ENCODE data around the gene MYPOP.

MYPOP gene, protein sequence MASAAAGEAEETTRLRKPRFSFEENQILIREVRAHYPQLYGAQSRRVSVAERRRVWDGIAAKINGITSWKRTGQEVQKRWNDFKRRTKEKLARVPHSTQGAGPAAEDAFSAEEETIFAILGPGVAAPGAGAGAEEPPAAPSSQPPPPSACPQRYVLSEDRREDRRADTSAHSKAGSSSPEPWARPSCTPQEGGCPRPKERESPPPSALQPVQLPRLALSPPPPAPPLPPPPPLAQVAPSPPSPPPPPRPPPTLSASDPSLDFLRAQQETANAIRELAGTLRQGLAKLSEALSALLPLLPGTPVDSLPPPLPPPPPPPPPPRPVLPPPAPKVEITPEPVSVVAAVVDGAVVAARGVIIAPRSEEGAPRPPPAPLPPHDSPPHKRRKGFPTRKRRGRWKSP

DNA sequence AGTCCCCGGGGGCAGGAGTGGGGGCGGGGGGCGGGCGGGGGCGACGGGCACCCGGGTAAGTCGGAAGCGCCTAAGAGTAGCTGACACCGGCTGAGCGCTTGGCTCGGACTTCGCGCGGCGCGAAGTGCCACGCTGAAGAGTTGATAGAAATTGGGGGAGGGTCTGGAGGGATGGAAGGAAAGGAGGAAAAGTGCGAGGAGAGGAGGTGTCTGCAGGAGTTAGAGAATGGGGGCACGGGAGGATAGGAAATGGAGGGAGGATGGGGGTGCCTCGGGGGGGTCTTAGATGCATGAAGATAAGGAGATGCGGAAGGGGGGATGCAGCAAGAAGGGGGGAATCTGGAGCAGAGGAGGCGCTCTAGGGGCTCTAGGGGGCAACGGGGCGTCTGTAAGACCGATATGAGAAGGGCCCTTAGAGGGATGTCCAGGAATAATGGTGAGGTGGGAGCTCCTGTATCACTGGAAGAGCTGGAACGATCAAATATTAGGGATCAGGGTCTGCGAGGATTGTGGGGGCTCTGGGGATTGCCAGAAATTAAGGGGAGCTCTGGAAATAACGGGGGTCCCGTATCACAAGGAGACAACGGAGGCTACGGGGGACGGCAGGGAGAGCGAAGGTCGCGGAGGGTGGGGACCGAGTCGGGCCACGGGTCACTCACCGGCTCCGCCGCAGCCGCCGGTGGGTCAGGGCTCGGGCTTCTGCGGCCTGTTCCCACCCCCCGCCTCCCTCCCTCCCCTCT is at the start of gene MYPOP:
Gene MYPOP, minus strand, starts transcription at position 702 of the 739 bp plus-strand sequence. CDS start 840 bp downstream, outside the sequence.
- H3K36me3 ChIP-seq (ENCODE audit: control insufficient read depth, low read depth, low read length), result peaks cover 4% of the 10 kb centered on the region
- no peaks in the 10 kb centered on the region for H3K4me1 ChIP-seq (ENCODE audit: control insufficient read depth, low read depth, low read length)
- no peaks in the 10 kb centered on the region for H3K9me3 ChIP-seq (ENCODE audit: control insufficient read depth, low read depth, low read length)
- peak within 1 kb of the TSS; percentile 50 for H3K9ac ChIP-seq (ENCODE audit: low read length)
- peaks cover 23% of the 10 kb centered on the region for H3K27me3 ChIP-seq (ENCODE audit: control insufficient read depth, insufficient read depth, low read length)
- H3K4me3 ChIP-seq (ENCODE audit: low read length), result peak within 1 kb of the TSS; percentile 77
- H3K27ac ChIP-seq (ENCODE audit: low read length), result no peak within 1 kb of the TSS

DNA sequence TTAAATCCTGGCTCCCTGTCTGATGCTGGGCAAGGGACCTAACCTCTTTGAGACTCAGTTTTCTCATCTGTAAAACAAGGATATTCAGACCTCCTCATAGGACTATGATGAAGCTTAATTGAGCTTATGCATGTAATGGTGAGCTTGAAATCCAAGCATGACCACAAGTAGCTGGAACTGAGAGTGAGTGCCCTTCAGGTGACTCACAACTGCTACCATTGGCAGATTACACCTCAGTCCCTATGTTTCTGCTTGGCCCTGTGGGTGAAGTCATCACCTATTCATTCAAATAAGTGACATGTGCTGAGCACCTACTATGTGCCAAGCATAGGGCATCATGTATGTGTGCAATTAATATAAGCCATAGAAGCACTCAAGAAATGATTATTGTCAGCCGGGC is 45.5 kb upstream of the MYPOP start:
- Histone ChIP-seq H3K4me3 (ENCODE audit: low read length) (no peak overlapping the region), H3K36me3 (ENCODE audit: control insufficient read depth, low read depth, low read length) (no peaks in the 10 kb centered on the region), H3K27ac (ENCODE audit: low read length) (no peak overlapping the region), H3K9me3 (ENCODE audit: control insufficient read depth, low read depth, low read length) (no peaks in the 10 kb centered on the region), H3K4me1 (ENCODE audit: control insufficient read depth, low read depth, low read length) (peaks cover 4% of the 10 kb centered on the region), H3K9ac (ENCODE audit: low read length) (no peak overlapping the region), H3K27me3 (ENCODE audit: control insufficient read depth, insufficient read depth, low read length) (no peaks in the 10 kb centered on the region)

DNA sequence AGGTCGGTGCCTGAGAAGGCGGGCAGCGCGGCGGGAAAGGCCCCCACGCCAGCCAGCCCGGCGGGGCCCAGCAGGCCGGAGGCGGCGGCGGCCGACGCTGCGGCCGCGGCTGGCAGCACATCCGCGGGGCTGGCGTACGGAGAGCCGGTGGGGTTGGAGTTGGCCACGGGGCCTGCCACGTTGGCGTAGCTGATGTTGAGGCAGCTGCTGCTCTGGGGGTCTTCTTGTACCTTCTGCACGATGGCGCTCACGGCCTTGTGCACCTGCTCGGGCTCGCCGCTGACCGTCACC is 38.0 kb upstream of the MYPOP start:
- H3K4me1 ChIP-seq (ENCODE audit: control insufficient read depth, low read depth, low read length), result no peaks in the 10 kb centered on the region
- no peaks in the 10 kb centered on the region for H3K27me3 ChIP-seq (ENCODE audit: control insufficient read depth, insufficient read depth, low read length)
- H3K4me3 ChIP-seq (ENCODE audit: low read length), result no peak overlapping the region

DNA sequence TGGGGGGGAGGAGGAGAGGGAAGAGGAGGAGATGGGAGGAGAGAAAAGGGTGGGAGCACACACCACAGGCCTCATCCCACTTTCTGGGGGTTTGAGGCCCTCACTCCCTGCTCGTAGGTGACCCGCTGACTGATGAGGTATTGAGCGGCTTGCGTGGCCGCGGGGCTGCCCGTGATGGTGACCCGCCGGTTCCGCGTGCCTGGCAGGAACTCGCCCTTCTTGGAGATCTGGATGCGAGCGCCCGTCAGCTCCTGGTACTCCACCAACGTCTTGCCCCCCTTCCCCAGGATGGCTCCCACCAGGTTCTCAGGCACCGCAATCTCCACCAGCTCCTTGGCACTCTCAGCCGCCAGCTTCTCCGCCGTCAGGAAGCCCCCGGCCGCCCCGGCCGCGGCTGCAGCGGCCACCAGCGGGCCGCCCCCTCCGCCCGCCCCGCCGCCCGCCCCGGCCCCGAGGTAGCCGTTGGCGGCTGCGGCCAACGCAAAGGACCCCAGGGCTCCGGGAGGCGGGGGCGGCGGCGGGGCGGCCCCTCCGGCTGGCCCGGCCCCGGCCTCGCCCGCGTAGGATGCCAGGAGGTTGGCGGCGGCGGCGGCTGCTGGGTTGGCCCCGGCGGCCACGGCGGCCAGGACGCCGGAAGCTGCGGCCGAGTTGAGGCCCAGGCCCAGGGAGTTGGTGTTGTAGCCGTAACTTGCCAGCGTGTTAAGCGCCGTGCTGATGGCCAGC is 37.5 kb upstream of the MYPOP start:
- H3K4me3 ChIP-seq (ENCODE audit: low read length), result no peak overlapping the region
- H3K9ac ChIP-seq (ENCODE audit: low read length), result no peak overlapping the region
- H3K4me1 ChIP-seq (ENCODE audit: control insufficient read depth, low read depth, low read length), result no peaks in the 10 kb centered on the region
- H3K36me3 ChIP-seq (ENCODE audit: control insufficient read depth, low read depth, low read length), result peaks cover 4% of the 10 kb centered on the region
- H3K27ac ChIP-seq (ENCODE audit: low read length), result no peak overlapping the region
- H3K9me3 ChIP-seq (ENCODE audit: control insufficient read depth, low read depth, low read length), result no peaks in the 10 kb centered on the region
- H3K27me3 ChIP-seq (ENCODE audit: control insufficient read depth, insufficient read depth, low read length), result no peaks in the 10 kb centered on the region

More for the DNA sequence above, 38.0 kb upstream of the MYPOP start:
- Histone ChIP-seq H3K9ac (ENCODE audit: low read length) (no peak overlapping the region), H3K36me3 (ENCODE audit: control insufficient read depth, low read depth, low read length) (peaks cover 4% of the 10 kb centered on the region), H3K9me3 (ENCODE audit: control insufficient read depth, low read depth, low read length) (no peaks in the 10 kb centered on the region), H3K27ac (ENCODE audit: low read length) (no peak overlapping the region)

DNA sequence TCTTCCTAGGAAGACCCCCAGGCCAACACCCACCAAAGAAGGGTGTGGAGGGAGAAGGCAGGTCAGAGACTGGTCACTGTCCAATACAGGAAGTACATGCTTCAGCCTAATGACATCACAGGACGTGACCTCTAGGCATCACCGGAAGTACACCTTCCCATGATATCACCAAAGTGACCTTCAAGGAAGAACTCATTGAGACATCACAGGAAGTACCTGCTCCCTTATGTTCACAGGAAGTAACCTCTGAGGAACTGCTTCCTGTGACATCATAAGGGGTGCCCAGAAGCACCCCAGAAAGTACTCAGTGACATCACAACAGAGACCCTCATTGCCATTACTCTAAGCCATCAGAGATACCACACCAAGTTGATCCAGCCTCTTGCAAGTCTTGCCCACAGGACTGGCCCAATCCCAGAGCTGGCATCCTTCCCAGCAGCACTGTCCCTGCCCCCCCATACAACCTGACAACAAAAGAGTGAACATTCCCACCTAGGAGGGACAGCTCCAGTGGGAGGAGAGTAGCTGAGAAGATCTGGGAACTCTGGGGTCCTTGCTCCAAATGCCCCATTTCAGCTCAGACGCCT is 36.4 kb upstream of the MYPOP start:
- Histone ChIP-seq H3K36me3 (ENCODE audit: control insufficient read depth, low read depth, low read length) (peaks cover 4% of the 10 kb centered on the region), H3K9me3 (ENCODE audit: control insufficient read depth, low read depth, low read length) (no peaks in the 10 kb centered on the region), H3K27me3 (ENCODE audit: control insufficient read depth, insufficient read depth, low read length) (no peaks in the 10 kb centered on the region), H3K27ac (ENCODE audit: low read length) (no peak overlapping the region), H3K9ac (ENCODE audit: low read length) (no peak overlapping the region), H3K4me1 (ENCODE audit: control insufficient read depth, low read depth, low read length) (no peaks in the 10 kb centered on the region), H3K4me3 (ENCODE audit: low read length) (no peak overlapping the region)

DNA sequence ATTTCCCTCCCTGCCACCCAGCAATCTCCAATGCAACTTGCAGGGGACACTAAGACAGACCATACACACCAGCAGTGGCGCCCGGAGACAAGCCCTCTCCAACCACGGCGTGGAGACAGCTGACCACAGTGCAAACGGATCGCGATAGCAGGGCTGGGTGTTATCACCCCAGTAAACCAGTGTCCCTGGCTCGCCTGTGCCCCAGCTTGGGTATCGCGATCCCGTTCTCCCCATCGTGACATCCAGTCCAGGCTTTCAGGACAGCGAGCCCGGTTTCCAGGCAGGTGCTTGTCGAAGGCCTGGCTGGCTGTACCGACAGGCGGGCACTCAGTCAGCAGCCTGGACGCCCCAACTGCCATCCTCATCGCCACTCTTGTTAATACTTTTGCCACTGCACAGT is 32.9 kb upstream of the MYPOP start:
- H3K4me3 ChIP-seq (ENCODE audit: low read length), result no peak overlapping the region
- no peaks in the 10 kb centered on the region for H3K4me1 ChIP-seq (ENCODE audit: control insufficient read depth, low read depth, low read length)
- no peaks in the 10 kb centered on the region for H3K36me3 ChIP-seq (ENCODE audit: control insufficient read depth, low read depth, low read length)
- no peak overlapping the region for H3K27ac ChIP-seq (ENCODE audit: low read length)
- H3K9me3 ChIP-seq (ENCODE audit: control insufficient read depth, low read depth, low read length), result no peaks in the 10 kb centered on the region
- H3K9ac ChIP-seq (ENCODE audit: low read length), result no peak overlapping the region
- no peaks in the 10 kb centered on the region for H3K27me3 ChIP-seq (ENCODE audit: control insufficient read depth, insufficient read depth, low read length)

DNA sequence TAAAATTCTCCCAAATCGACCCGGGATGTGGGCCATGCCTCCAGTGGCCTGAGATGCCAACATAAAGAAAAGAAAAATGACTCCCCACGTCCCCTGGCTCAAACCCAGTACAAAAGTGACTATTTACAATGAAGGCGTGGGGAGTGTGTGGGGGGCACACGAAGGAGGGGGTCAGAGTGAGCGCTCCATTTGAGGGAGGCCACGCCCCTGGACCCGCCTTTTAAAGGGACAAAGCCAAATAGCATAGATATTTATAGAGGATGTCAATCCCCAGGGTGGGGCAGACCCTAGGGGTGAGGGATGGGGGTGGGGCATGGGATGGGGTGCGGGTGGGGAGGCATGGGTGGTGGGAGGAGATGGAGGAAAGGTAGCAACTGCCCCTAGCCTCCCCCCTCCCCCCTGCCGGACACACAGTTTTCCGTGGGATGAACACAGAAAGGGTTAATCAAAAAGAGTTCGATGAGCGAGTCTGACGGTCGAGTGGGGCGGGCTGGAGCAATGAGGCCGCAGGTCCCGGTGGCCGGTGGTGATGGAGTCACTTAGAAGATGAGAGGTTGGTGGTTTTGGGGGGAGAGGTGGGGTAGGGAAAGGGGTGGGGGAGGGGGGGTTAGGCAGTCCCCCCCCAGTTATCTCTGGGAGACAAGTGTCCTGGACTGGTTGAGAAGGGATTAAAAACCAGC is 32.3 kb upstream of the MYPOP start:
- H3K27ac ChIP-seq (ENCODE audit: low read length), result no peak overlapping the region
- H3K27me3 ChIP-seq (ENCODE audit: control insufficient read depth, insufficient read depth, low read length), result no peaks in the 10 kb centered on the region
- H3K4me3 ChIP-seq (ENCODE audit: low read length), result no peak overlapping the region
- H3K9me3 ChIP-seq (ENCODE audit: control insufficient read depth, low read depth, low read length), result no peaks in the 10 kb centered on the region
- H3K4me1 ChIP-seq (ENCODE audit: control insufficient read depth, low read depth, low read length), result no peaks in the 10 kb centered on the region
- H3K36me3 ChIP-seq (ENCODE audit: control insufficient read depth, low read depth, low read length), result no peaks in the 10 kb centered on the region
- no peak overlapping the region for H3K9ac ChIP-seq (ENCODE audit: low read length)

DNA sequence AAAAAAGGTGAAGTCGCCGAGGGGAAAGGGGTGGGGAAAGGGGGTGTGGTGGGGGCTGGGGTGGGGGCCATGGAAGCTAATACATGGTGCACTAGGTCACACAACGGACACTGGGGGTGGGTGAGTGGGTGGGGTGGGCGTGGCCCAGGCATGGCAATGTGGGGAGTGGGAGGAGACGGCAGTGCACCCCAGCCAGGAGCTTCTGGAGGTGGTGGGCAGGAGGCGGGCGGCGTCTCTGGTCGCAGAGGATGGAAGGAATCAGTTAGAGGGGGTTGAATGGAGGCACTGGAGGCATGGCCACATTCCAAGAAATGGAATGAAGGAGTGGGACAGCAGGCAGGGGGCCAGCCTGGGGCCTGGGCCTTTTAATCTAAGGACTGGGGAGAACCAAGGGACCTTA is 31.3 kb upstream of the MYPOP start:
- no peak overlapping the region for H3K9ac ChIP-seq (ENCODE audit: low read length)
- no peak overlapping the region for H3K27ac ChIP-seq (ENCODE audit: low read length)
- peaks cover 3% of the 10 kb centered on the region for H3K27me3 ChIP-seq (ENCODE audit: control insufficient read depth, insufficient read depth, low read length)

DNA sequence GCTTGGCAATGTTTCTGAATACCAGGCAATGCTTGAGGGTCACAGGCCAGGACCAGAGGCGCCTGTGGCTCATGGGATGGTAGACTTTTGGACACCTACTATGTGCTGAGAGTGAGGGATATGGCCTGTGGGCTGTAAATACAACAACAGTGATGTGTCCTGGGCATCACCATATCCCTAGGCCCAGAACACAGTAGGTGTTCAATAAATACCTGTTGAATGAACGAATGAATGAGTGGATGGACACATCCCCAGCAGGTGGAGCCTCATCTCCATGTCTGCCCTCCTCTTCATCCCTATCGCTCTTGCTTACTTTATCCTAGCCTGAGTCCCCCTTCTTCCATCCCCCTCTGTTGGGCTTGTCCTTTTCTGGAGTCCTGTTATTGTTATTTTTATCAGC is 28.6 kb upstream of the MYPOP start:
- H3K36me3 ChIP-seq (ENCODE audit: control insufficient read depth, low read depth, low read length), result no peaks in the 10 kb centered on the region
- H3K27ac ChIP-seq (ENCODE audit: low read length), result no peak overlapping the region
- H3K9me3 ChIP-seq (ENCODE audit: control insufficient read depth, low read depth, low read length), result no peaks in the 10 kb centered on the region

More for the DNA sequence above, 31.3 kb upstream of the MYPOP start:
- H3K36me3 ChIP-seq (ENCODE audit: control insufficient read depth, low read depth, low read length), result no peaks in the 10 kb centered on the region
- H3K4me1 ChIP-seq (ENCODE audit: control insufficient read depth, low read depth, low read length), result no peaks in the 10 kb centered on the region
- H3K4me3 ChIP-seq (ENCODE audit: low read length), result no peak overlapping the region
- no peaks in the 10 kb centered on the region for H3K9me3 ChIP-seq (ENCODE audit: control insufficient read depth, low read depth, low read length)

DNA sequence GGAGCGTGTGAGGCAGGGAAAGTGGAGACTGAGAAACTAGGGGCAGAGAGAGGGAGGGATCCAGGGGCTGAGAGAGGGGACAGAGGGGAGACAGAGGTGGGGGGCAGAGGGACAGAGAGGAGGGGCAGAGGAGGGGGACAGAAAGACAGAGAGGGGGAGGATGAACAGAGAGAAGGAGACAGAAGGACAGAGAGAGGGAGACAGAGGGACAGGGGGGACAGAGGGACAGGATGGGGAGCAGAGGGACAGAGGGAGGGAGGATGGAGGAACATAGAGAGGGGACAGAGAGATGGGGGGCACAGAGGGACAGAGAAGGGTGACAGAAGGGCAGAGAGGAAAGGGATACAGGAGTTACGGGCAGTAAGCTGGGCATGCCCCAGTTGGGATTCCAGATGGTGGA is 26.8 kb upstream of the MYPOP start:
- H3K27me3 ChIP-seq (ENCODE audit: control insufficient read depth, insufficient read depth, low read length), result peaks cover 11% of the 10 kb centered on the region
- peaks cover 4% of the 10 kb centered on the region for H3K4me1 ChIP-seq (ENCODE audit: control insufficient read depth, low read depth, low read length)
- H3K9ac ChIP-seq (ENCODE audit: low read length), result no peak overlapping the region
- no peaks in the 10 kb centered on the region for H3K36me3 ChIP-seq (ENCODE audit: control insufficient read depth, low read depth, low read length)
- H3K4me3 ChIP-seq (ENCODE audit: low read length), result no peak overlapping the region
- no peaks in the 10 kb centered on the region for H3K9me3 ChIP-seq (ENCODE audit: control insufficient read depth, low read depth, low read length)
- no peak overlapping the region for H3K27ac ChIP-seq (ENCODE audit: low read length)

More for the DNA sequence above, 28.6 kb upstream of the MYPOP start:
- Histone ChIP-seq H3K4me3 (ENCODE audit: low read length) (no peak overlapping the region), H3K9ac (ENCODE audit: low read length) (no peak overlapping the region), H3K27me3 (ENCODE audit: control insufficient read depth, insufficient read depth, low read length) (peaks cover 11% of the 10 kb centered on the region), H3K4me1 (ENCODE audit: control insufficient read depth, low read depth, low read length) (peaks cover 4% of the 10 kb centered on the region)

Measured in iPS-18a (cell line).